Measurements from ENCODE around the gene SCGB1C1.

DNA sequence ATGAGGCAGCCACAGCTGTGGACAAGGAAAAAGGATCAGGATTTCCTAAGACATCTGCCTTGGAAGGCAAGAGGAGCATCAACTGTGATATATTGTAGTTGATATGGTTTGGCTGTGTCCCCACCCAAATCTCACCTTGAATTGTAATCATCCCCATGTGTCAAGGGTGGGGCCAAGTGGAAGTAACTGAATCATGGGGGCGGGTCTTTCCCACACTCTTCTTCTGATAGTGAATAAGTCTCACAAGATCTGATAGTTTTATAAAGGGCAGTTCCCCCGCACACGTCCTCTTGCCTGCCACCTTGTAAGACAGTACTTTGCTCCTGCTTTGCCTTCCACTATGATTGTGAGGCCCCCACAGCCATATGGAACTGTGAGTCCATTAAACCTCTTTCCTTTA lies 24.8 kb downstream of the SCGB1C1 start:
- TF ChIP-seq POLR2A (IDR thresholded peaks at IDR 0.05) (no peak), CTCF (IDR thresholded peaks at IDR 0.05) (no peak), POLR2AphosphoS5 (IDR thresholded peaks at IDR 0.05) (no peak), EP300 (IDR thresholded peaks at IDR 0.05) (no peak)
